ENCODE results near the gene SMARCB1. TPM values are rescaled to one million over a fixed set of nuclear protein-coding genes. Genes with fewer than 3 reads are reported as not detected.

The SMARCB1 gene
- polyA plus RNA-seq, 1 of the 3 experiments (the other 2 are of a cell fraction) = 215 TPM

- H2AFZ ChIP-seq (ENCODE audit: low read depth) = no peak overlapping the region
- peak; percentile 47 for DNase-seq
- peaks cover 27 to 41% of the 10 kb centered on the region in 2 experiments for H3K36me3 ChIP-seq (replicated peaks in 1 of 2; ENCODE audit: control insufficient read depth in 1 of 2, insufficient read depth in 2 of 2, low read length in 1 of 2)
- H3K27ac ChIP-seq (ENCODE audit: low read depth in 2 of 2, low read length in 1 of 2) = peak overlapping the region; percentile 32 to 63; a peak in 2 of 4 replicates
- H3K9me2 ChIP-seq = no peaks in the 10 kb centered on the region
- ChIA-PET CTCF (interaction anchor here (0.9 to 2.0 kb wide), 2 partner anchors 10 to 54 kb away, joined by 3 to 7 read pairs; partner anchors contain the start of gene CHCHD10), POLR2A (interaction anchor here (0.6 to 1.0 kb wide), 3 partner anchors 50 to 496 kb away, joined by 3 read pairs; partner anchors contain the start of genes CHCHD10 and MMP11)
- TF ChIP-seq FOXJ3 (CRISPR knock-in tag; IDR thresholded peaks at IDR 0.05) (no peak), NFIC (IDR thresholded peaks at IDR 0.05; ENCODE audit: borderline replicate concordance) (no peak)
- H4K20me1 ChIP-seq (ENCODE audit: insufficient read depth) = no peaks in the 10 kb centered on the region
- 46% methylated on average over 2 of the region's 6 CpGs for WGBS (ENCODE audit: low lambda C conversion rate)
- H3K9ac ChIP-seq = no peak overlapping the region
- H3F3A ChIP-seq (replicated peaks; ENCODE audit: insufficient read depth) = no peaks in the 10 kb centered on the region
- H3K27me3 ChIP-seq (ENCODE audit: insufficient read depth) = no peaks in the 10 kb centered on the region
- no peaks in the 10 kb centered on the region for H3K9me3 ChIP-seq
- H3K4me1 ChIP-seq (ENCODE audit: control insufficient read depth in 1 of 2, insufficient read depth in 2 of 2, low read depth in 1 of 2, low read length in 1 of 2) = peaks cover 0 to 42% of the 10 kb centered on the region in 2 experiments; a peak in 1 of 4 replicates
- no peak overlapping the region for H3K4me2 ChIP-seq
- 0 out of 2 replicates have a peak, but pooled peaks cover 3% of the 10 kb centered on the region for H3K79me2 ChIP-seq (ENCODE audit: insufficient read depth)
- no peak overlapping the region for H3K4me3 ChIP-seq (ENCODE audit: low read depth in 2 of 2, low read length in 1 of 2)
These were observed 35.4 kb downstream of the SMARCB1 start for GRCh38 chr22:23822101-23822671.

DNA sequence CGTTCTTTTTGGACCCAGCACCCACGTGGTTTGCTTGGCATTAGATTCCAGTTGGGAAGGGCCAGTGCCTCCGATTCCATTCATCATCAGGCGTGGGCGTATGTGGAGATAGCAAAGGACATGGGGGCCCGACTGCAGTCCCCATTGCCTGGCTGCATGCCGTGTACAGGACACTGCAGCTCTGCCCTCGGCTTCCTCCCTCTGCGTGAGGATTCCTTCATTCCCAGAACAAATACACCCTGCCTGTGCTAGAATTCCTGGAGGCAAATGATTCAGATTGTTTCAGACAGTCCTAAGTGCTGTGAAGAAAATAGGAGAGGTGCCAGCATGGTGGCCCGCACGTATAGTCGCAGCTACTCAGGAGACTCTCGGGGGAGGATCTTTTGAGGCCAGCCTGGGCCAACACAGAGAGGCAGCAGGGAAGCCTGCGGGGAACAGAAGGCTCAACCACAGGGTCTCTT is 36.6 kb downstream of the SMARCB1 start:
- H3K4me1 ChIP-seq (ENCODE audit: control insufficient read depth in 1 of 2, insufficient read depth in 2 of 2, low read depth in 1 of 2, low read length in 1 of 2) = peaks cover 0 to 48% of the 10 kb centered on the region in 2 experiments; a peak in 1 of 4 replicates
- H3K79me2 ChIP-seq (ENCODE audit: insufficient read depth) = 0 out of 2 replicates have a peak, but pooled peaks cover 3% of the 10 kb centered on the region
- no peaks in the 10 kb centered on the region for H3K9me2 ChIP-seq
- no peak overlapping the region for H3K9ac ChIP-seq
- H3K4me2 ChIP-seq = no peak overlapping the region
- H3K9me3 ChIP-seq = no peaks in the 10 kb centered on the region
- H3F3A ChIP-seq (replicated peaks; ENCODE audit: insufficient read depth) = peaks cover 1% of the 10 kb centered on the region
- H3K36me3 ChIP-seq (replicated peaks in 1 of 2; ENCODE audit: control insufficient read depth in 1 of 2, insufficient read depth in 2 of 2, low read length in 1 of 2) = peaks cover 30 to 41% of the 10 kb centered on the region in 2 experiments
- no peak overlapping the region for H3K4me3 ChIP-seq (ENCODE audit: low read depth in 2 of 2, low read length in 1 of 2)
- TF ChIP-seq, protein P1, sequence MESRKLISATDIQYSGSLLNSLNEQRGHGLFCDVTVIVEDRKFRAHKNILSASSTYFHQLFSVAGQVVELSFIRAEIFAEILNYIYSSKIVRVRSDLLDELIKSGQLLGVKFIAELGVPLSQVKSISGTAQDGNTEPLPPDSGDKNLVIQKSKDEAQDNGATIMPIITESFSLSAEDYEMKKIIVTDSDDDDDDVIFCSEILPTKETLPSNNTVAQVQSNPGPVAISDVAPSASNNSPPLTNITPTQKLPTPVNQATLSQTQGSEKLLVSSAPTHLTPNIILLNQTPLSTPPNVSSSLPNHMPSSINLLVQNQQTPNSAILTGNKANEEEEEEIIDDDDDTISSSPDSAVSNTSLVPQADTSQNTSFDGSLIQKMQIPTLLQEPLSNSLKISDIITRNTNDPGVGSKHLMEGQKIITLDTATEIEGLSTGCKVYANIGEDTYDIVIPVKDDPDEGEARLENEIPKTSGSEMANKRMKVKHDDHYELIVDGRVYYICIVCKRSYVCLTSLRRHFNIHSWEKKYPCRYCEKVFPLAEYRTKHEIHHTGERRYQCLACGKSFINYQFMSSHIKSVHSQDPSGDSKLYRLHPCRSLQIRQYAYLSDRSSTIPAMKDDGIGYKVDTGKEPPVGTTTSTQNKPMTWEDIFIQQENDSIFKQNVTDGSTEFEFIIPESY (IDR thresholded peaks at IDR 0.05; ENCODE audit: borderline replicate concordance, low read depth) = no peak
- TF ChIP-seq TCF12 (IDR thresholded peaks at IDR 0.05) (no peak), MXI1 (IDR thresholded peaks at IDR 0.05; ENCODE audit: low read depth, low read length) (no peak), EP300 (IDR thresholded peaks at IDR 0.05; ENCODE audit: borderline replicate concordance in 1 of 2, low read depth in 1 of 2, low read length in 1 of 2) (no peak), RXRA (IDR thresholded peaks at IDR 0.05; ENCODE audit: borderline replicate concordance, low read depth) (no peak), USF1 (IDR thresholded peaks at IDR 0.05; ENCODE audit: borderline replicate concordance, low read depth) (no peak), TAF1 (IDR thresholded peaks at IDR 0.05; ENCODE audit: borderline replicate concordance, low read depth, low read length) (no peak), POLR2AphosphoS5 (IDR thresholded peaks at IDR 0.05; ENCODE audit: low read depth, low read length) (no peak), NRF1 (IDR thresholded peaks at IDR 0.05; ENCODE audit: low read depth, low read length) (no peak)
- H2AFZ ChIP-seq (ENCODE audit: low read depth) = no peak overlapping the region
- ChIA-PET POLR2A (interaction anchor here (1.0 kb wide), 1 partner anchor 51 kb away, joined by 3 read pairs; the partner anchor contains the start of gene MMP11), CTCF (interaction anchor here (1.0 to 2.0 kb wide), 2 partner anchors 24 to 55 kb away, joined by 3 to 7 read pairs; partner anchors contain the start of gene CHCHD10)
- no peaks in the 10 kb centered on the region for H4K20me1 ChIP-seq (ENCODE audit: insufficient read depth)
- DNase-seq = no peak
- peak overlapping the region; percentile 13 to 18; a peak in 3 of 4 replicates for H3K27ac ChIP-seq (ENCODE audit: low read depth in 2 of 2, low read length in 1 of 2)
- H3K27me3 ChIP-seq (ENCODE audit: insufficient read depth) = no peaks in the 10 kb centered on the region
- 81% methylated on average over 12 of the region's 14 CpGs for WGBS (ENCODE audit: low lambda C conversion rate)

All from SK-N-SH (cell line).